Liver (tissue), 9 donors: ENCODE data around the gene SEBOX. TPM values are rescaled to one million over a fixed set of nuclear protein-coding genes. Genes with fewer than 3 reads are reported as not detected.

ENCODE experiments used
- DNase-seq: peaks from one replicate; pipeline ENCODE4 v3.0.0-alpha.2; 2017; ENCODE audit warnings: low spot score
- H3K27ac ChIP-seq, 2 donors: one replicate each; pipeline ENCODE4 v1.7.0; 2013; ENCODE audit warnings: inconsistent platforms in 2 of 2, low read length in 2 of 2, control low read depth in 1 of 2, low read depth in 1 of 2, mild to moderate bottlenecking in 1 of 2
- H3K27me3 ChIP-seq, 4 donors: one replicate each; pipeline versions ENCODE4 v1.6.1 to v1.7.0; 2013; ENCODE audit warnings: low read length in 3 of 4, inconsistent platforms in 1 of 4, mild to moderate bottlenecking in 1 of 4, moderate library complexity in 1 of 4; ENCODE audit not compliant: control insufficient read depth in 4 of 4, insufficient read depth in 4 of 4
- H3K36me3 ChIP-seq, 4 donors: one replicate each; pipeline versions ENCODE4 v1.6.1 to v1.7.0; 2013; ENCODE audit warnings: low read length in 3 of 4, mild to moderate bottlenecking in 3 of 4, low read depth in 1 of 4, moderate library complexity in 1 of 4; ENCODE audit not compliant: control insufficient read depth in 4 of 4, insufficient read depth in 3 of 4
- H3K4me1 ChIP-seq, 4 donors: one replicate each; pipeline versions ENCODE4 v1.6.1 to v1.7.0; 2013; ENCODE audit warnings: low read length in 3 of 4, mild to moderate bottlenecking in 3 of 4, moderate library complexity in 1 of 4; ENCODE audit not compliant: control insufficient read depth in 4 of 4, insufficient read depth in 4 of 4
- H3K4me3 ChIP-seq, 3 donors: one replicate each; pipeline versions ENCODE4 v1.6.1 to v1.7.0; 2013; ENCODE audit warnings: low read length in 3 of 3, control low read depth in 1 of 3, low read depth in 1 of 3, mild to moderate bottlenecking in 1 of 3
- H3K9ac ChIP-seq, 2 donors: one replicate each; pipeline ENCODE4 v1.7.0; 2013; ENCODE audit warnings: low read length in 2 of 2, mild to moderate bottlenecking in 2 of 2, moderate library complexity in 2 of 2, control low read depth in 1 of 2, low read depth in 1 of 2
- H3K9me3 ChIP-seq, 4 donors: one replicate each; pipeline versions ENCODE4 v1.6.1 to v1.7.0; 2013; ENCODE audit warnings: low read length in 3 of 4; ENCODE audit not compliant: control insufficient read depth in 4 of 4
- FOXA1 ChIP-seq: IDR thresholded peaks from 2 replicates; pipeline ENCODE4 v1.6.1; 2016; ENCODE audit warnings: antibody characterized with exemption
- FOXA2 ChIP-seq: IDR thresholded peaks from 2 replicates; pipeline ENCODE4 v1.6.1; 2016; ENCODE audit warnings: antibody characterized with exemption
- HNF4A ChIP-seq, 2 donors: conservative IDR thresholded peaks; 2 replicates each; pipeline ENCODE4 v1.6.1; 2016; ENCODE audit warnings: antibody characterized with exemption in 2 of 2, mild to moderate bottlenecking in 2 of 2
- HNF4G ChIP-seq: IDR thresholded peaks from 2 replicates; pipeline ENCODE4 v1.6.1; 2016; ENCODE audit warnings: antibody characterized with exemption
- JUND ChIP-seq, 2 donors: IDR thresholded peaks; 2 replicates each; pipeline ENCODE4 v1.6.1; 2016; ENCODE audit warnings: antibody characterized with exemption in 2 of 2
- NR2F2 ChIP-seq: IDR thresholded peaks from 2 replicates; pipeline ENCODE4 v1.6.1; 2016; ENCODE audit warnings: antibody characterized with exemption
- RAD21 ChIP-seq, 2 donors: IDR thresholded peaks; 2 replicates each; pipeline ENCODE4 v1.6.1; 2016; ENCODE audit warnings: antibody characterized with exemption in 2 of 2, mild to moderate bottlenecking in 2 of 2
- SP1 ChIP-seq: IDR thresholded peaks from 2 replicates; pipeline ENCODE4 v1.6.1; 2018; ENCODE audit warnings: antibody characterized with exemption, mild to moderate bottlenecking
- TAF1 ChIP-seq: conservative IDR thresholded peaks from 2 replicates; pipeline ENCODE4 v1.6.1; 2016; ENCODE audit warnings: antibody characterized with exemption, mild to moderate bottlenecking
- YY1 ChIP-seq: IDR thresholded peaks from 2 replicates; pipeline ENCODE4 v1.6.1; 2016; ENCODE audit warnings: antibody characterized with exemption, mild to moderate bottlenecking
- WGBS: extraction: QIAGEN DNeasy Blood & Tissue Kit; methylation state at CpG from one replicate; pipeline ENCODE4 v1.1.7; 2013; 5-methylcytosine and 5-hydroxymethylcytosine counted together
- polyA plus RNA-seq, 2 donors: library from polyadenylated mRNA; stranded (reverse) in 1 of 2; unstranded in 1 of 2; fragments of 200-250 nt in 1 of 2; fragments of >200 nt in 1 of 2; fragmentation: Nextera tagmentation in 1 of 2; extraction: Ambion mirVana in 1 of 2; gene quantifications; one replicate each; pipeline versions ENCODE4 v1.2.1 to v1.2.3, GENCODE V29; 2013 to 2015
- total RNA-seq, 2 donors: library from RNA; depleted of rRNA; stranded (reverse); fragments of >200 nt; gene quantifications; one replicate each; pipeline ENCODE4 v1.2.3, GENCODE V29; 2014
- TF ChIP-seq, protein P1 (sequence below): IDR thresholded peaks from 2 replicates; pipeline ENCODE4 v1.6.1; 2016; ENCODE audit warnings: antibody characterized with exemption
- TF ChIP-seq, protein P2 (sequence below): fragments of 150-350 bp; IDR thresholded peaks from 2 replicates; pipeline ENCODE4 v1.5.1; 2017; ENCODE audit warnings: improper control_type of control experiment, low read depth, low read length; ENCODE audit not compliant: missing input control
- TF ChIP-seq, protein P3 (sequence below): IDR thresholded peaks from 2 replicates; pipeline ENCODE4 v1.6.1; 2016; ENCODE audit warnings: antibody characterized with exemption
- TF ChIP-seq, protein P4 (sequence below): IDR thresholded peaks from 2 replicates; pipeline ENCODE4 v1.6.1; 2016; ENCODE audit warnings: antibody characterized with exemption, mild to moderate bottlenecking
- TF ChIP-seq, protein P5 (sequence below): IDR thresholded peaks from 2 replicates; pipeline ENCODE4 v1.6.1; 2016; ENCODE audit warnings: antibody characterized with exemption
- donor health status: healthy.
- donor health status: healthy.
- donor health status: healthy.
- donor health status: healthy.
- donor health status: healthy.

Gene SEBOX
- total and polyA plus RNA-seq, 4 donors, result 0.19 to 0.59 TPM; not detected in 2

DNA sequence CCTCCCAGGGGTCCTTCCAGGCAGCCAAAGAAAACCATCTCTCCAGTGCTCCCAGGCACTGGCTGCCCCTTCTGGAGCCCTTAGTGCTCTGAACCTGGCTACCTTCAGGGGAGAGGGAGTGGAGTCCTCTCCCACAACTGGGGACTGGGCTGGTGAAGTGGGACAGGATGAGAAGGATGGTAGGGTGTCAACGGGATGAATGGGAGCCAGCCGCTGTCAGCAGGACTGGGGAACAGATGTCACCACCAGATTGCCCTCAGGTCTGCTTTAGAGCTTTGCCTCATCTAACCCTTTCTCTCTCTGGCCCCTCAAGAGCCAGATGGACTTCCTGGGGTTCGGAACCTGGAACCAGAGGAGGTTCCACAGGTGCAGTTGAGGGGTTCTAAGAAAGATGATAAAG lies 488 bp upstream of the SEBOX start:
- WGBS, result 45% methylated on average over 3 of the region's 3 CpGs
- DNase-seq, result no peak
- no peaks in the 10 kb centered on the region for H3K9me3 ChIP-seq
- no peaks in the 10 kb centered on the region for H3K27me3 ChIP-seq
- H3K36me3 ChIP-seq, result peaks cover 11 to 36% (median 23%) of the 10 kb centered on the region in 4 donors
- peaks cover 0 to 30% (median 24%) of the 10 kb centered on the region in 4 donors for H3K4me1 ChIP-seq
- TF ChIP-seq, protein P1, sequence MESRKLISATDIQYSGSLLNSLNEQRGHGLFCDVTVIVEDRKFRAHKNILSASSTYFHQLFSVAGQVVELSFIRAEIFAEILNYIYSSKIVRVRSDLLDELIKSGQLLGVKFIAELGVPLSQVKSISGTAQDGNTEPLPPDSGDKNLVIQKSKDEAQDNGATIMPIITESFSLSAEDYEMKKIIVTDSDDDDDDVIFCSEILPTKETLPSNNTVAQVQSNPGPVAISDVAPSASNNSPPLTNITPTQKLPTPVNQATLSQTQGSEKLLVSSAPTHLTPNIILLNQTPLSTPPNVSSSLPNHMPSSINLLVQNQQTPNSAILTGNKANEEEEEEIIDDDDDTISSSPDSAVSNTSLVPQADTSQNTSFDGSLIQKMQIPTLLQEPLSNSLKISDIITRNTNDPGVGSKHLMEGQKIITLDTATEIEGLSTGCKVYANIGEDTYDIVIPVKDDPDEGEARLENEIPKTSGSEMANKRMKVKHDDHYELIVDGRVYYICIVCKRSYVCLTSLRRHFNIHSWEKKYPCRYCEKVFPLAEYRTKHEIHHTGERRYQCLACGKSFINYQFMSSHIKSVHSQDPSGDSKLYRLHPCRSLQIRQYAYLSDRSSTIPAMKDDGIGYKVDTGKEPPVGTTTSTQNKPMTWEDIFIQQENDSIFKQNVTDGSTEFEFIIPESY, result no peak
- TF ChIP-seq JUND (IDR thresholded peaks at IDR 0.05), result no peak
- no peak for TF ChIP-seq NR2F2
- no peak for TF ChIP-seq HNF4A (conservative IDR thresholded peaks at IDR 0.05)
- TF ChIP-seq TAF1, result no peak
- no peak for TF ChIP-seq SP1
- peak overlapping the region in 1 of 2 donors; percentile 16 for H3K27ac ChIP-seq
- no peak overlapping the region for H3K4me3 ChIP-seq
- H3K9ac ChIP-seq, result no peak overlapping the region

DNA sequence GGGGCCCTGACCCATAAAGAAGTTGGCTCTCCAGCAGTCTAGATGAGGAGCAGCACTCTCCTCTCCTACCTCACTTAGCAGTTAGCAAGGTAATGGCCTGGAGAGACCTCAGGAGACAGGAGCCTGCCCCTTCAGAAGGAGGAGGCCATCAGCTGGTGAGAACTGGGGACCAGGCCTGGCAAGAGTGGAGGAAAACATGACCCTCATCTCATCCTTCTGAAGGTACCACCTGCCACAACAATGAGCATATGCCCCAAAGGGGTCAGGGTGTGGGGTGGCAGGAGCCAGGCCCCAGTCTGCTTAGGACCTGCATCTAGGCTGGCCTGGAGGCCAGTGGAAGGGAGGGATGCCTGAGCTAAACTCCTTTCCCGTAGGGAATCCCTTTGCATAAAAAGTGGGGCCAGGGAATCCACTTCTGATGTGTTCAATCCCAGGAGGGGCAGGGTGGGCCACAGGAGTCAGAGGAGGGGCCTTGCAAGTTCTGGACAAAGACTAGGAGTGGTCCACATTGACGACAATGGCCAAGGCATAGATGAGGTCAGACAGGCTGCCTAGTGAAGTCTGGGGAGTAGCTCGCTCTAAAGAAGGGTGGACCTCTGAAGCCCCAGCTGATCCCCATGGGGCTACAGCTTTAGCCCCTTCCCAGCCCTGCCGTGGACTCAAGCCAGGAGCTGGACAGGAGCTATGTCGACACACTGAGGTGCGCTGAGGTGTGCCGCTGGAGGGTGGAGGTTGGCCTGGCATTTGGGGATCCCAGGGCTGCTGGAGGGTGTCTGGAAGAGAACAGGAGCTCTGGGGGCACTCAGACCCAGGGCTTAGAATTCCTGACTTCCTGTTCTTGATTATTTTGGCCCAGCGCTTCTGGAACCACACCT lies 986 bp downstream of the SEBOX start:
- TF ChIP-seq NR2F2 (no peak), FOXA2 (no peak), HNF4G (no peak), SP1 (no peak), FOXA1 (no peak), JUND (IDR thresholded peaks at IDR 0.05) (no peak), RAD21 (IDR thresholded peaks at IDR 0.05) (no peak), TAF1 (no peak), YY1 (no peak)
- TF ChIP-seq, protein P1, result no peak
- TF ChIP-seq, protein P2, sequence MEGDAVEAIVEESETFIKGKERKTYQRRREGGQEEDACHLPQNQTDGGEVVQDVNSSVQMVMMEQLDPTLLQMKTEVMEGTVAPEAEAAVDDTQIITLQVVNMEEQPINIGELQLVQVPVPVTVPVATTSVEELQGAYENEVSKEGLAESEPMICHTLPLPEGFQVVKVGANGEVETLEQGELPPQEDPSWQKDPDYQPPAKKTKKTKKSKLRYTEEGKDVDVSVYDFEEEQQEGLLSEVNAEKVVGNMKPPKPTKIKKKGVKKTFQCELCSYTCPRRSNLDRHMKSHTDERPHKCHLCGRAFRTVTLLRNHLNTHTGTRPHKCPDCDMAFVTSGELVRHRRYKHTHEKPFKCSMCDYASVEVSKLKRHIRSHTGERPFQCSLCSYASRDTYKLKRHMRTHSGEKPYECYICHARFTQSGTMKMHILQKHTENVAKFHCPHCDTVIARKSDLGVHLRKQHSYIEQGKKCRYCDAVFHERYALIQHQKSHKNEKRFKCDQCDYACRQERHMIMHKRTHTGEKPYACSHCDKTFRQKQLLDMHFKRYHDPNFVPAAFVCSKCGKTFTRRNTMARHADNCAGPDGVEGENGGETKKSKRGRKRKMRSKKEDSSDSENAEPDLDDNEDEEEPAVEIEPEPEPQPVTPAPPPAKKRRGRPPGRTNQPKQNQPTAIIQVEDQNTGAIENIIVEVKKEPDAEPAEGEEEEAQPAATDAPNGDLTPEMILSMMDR, result no peak
- TF ChIP-seq, protein P3, sequence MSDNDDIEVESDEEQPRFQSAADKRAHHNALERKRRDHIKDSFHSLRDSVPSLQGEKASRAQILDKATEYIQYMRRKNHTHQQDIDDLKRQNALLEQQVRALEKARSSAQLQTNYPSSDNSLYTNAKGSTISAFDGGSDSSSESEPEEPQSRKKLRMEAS, result no peak
- TF ChIP-seq, protein P4, sequence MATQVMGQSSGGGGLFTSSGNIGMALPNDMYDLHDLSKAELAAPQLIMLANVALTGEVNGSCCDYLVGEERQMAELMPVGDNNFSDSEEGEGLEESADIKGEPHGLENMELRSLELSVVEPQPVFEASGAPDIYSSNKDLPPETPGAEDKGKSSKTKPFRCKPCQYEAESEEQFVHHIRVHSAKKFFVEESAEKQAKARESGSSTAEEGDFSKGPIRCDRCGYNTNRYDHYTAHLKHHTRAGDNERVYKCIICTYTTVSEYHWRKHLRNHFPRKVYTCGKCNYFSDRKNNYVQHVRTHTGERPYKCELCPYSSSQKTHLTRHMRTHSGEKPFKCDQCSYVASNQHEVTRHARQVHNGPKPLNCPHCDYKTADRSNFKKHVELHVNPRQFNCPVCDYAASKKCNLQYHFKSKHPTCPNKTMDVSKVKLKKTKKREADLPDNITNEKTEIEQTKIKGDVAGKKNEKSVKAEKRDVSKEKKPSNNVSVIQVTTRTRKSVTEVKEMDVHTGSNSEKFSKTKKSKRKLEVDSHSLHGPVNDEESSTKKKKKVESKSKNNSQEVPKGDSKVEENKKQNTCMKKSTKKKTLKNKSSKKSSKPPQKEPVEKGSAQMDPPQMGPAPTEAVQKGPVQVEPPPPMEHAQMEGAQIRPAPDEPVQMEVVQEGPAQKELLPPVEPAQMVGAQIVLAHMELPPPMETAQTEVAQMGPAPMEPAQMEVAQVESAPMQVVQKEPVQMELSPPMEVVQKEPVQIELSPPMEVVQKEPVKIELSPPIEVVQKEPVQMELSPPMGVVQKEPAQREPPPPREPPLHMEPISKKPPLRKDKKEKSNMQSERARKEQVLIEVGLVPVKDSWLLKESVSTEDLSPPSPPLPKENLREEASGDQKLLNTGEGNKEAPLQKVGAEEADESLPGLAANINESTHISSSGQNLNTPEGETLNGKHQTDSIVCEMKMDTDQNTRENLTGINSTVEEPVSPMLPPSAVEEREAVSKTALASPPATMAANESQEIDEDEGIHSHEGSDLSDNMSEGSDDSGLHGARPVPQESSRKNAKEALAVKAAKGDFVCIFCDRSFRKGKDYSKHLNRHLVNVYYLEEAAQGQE, result no peak
- TF ChIP-seq, protein P5, sequence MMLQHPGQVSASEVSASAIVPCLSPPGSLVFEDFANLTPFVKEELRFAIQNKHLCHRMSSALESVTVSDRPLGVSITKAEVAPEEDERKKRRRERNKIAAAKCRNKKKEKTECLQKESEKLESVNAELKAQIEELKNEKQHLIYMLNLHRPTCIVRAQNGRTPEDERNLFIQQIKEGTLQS, result no peak
- Histone ChIP-seq H3K9me3 (no peaks in the 10 kb centered on the region), H3K27me3 (no peaks in the 10 kb centered on the region), H3K36me3 (peaks cover 14 to 43% (median 29%) of the 10 kb centered on the region in 4 donors), H3K4me3 (no peak overlapping the region), H3K9ac (no peak overlapping the region), H3K4me1 (peaks cover 0 to 26% (median 23%) of the 10 kb centered on the region in 4 donors), H3K27ac (no peak overlapping the region)
- no peak for DNase-seq
- 71% methylated on average over 8 of the region's 8 CpGs for WGBS
